Hindlimb muscle (tissue), 1 donor: Measurements from ENCODE around the gene AKNA. TPM values are rescaled to one million over a fixed set of nuclear protein-coding genes. Genes with fewer than 3 reads are reported as not detected.

ENCODE experiments used
- DNase-seq: peaks from one replicate; pipeline ENCODE4 v3.0.0-alpha.2; 2013
- polyA plus RNA-seq: library from polyadenylated mRNA; unstranded; fragments of 120-200 nt; gene quantifications from one replicate; pipeline ENCODE4 v1.2.1, GENCODE V29; 2013; ENCODE audit not compliant: insufficient read length

AKNA gene
- polyA plus RNA-seq, 1 donor: 10.5 TPM

GRCh38 chr9:114356792-114357191, 31.0 kb downstream of the AKNA start:
- no peak for DNase-seq

- no peak for DNase-seq
Measured at GRCh38 chr9:114355821-114356220, 32.0 kb downstream of the AKNA start.

GRCh38 chr9:114351932-114352331, 35.9 kb downstream of the AKNA start:
- no peak for DNase-seq

- no peak for DNase-seq
Measured at GRCh38 chr9:114350636-114351401, 37.0 kb downstream of the AKNA start.

- no peak for DNase-seq
Measured at GRCh38 chr9:114349713-114350480, 37.9 kb downstream of the AKNA start.

GRCh38 chr9:114348906-114349482, 38.8 kb downstream of the AKNA start:
- DNase-seq: no peak

GRCh38 chr9:114348261-114348905, 39.4 kb downstream of the AKNA start:
- DNase-seq: no peak

GRCh38 chr9:114347675-114348074, 40.1 kb downstream of the AKNA start:
- no peak for DNase-seq

- DNase-seq: no peak
Measured at GRCh38 chr9:114346146-114346545, 41.6 kb downstream of the AKNA start.

- no peak for DNase-seq
Measured at GRCh38 chr9:114345493-114346065, 42.2 kb downstream of the AKNA start.

- no peak for DNase-seq
Measured at GRCh38 chr9:114344692-114345091, 43.1 kb downstream of the AKNA start.

- DNase-seq: no peak
Measured at GRCh38 chr9:114344188-114344566, 43.6 kb downstream of the AKNA start.

- no peak for DNase-seq
Measured at GRCh38 chr9:114343471-114344187, 44.2 kb downstream of the AKNA start.

GRCh38 chr9:114342755-114343440, 44.9 kb downstream of the AKNA start:
- no peak for DNase-seq

GRCh38 chr9:114341991-114342390, 45.8 kb downstream of the AKNA start:
- DNase-seq: no peak

- no peak for DNase-seq
Measured at GRCh38 chr9:114341152-114341830, 46.5 kb downstream of the AKNA start.

- DNase-seq: no peak
Measured at GRCh38 chr9:114339130-114339908, 48.5 kb downstream of the AKNA start.

GRCh38 chr9:114338187-114338586, 49.6 kb downstream of the AKNA start:
- DNase-seq: no peak

- DNase-seq: no peak
Measured at GRCh38 chr9:114336699-114337395, 50.9 kb downstream of the AKNA start.
